Activated T-helper 1 cell treated with anti-CD3 and anti-CD28 coated beads, Interleukin-2, amount 50 U/mL, for 16 hours (primary cell): ENCODE data around the gene POU6F2.
"Not testable (repeated sequence)": the region's sequence is repeated elsewhere in the genome, so short reads cannot be mapped to it uniquely, and the experiment has no call there.

Source experiments
- DNase-seq, 2 donors: peaks; one replicate each; pipeline ENCODE4 v3.0.0-alpha.2; 2020; ENCODE audit warnings: low read depth in 1 of 2, low spot score in 1 of 2

Gene POU6F2

GRCh38 chr7:39183796-39184195, 206.1 kb downstream of the POU6F2 start:
- DNase-seq = no peak

- no peak for DNase-seq
These were observed 206.7 kb downstream of the POU6F2 start for GRCh38 chr7:39184391-39184790.

- no peak for DNase-seq
These were observed 208.4 kb downstream of the POU6F2 start for GRCh38 chr7:39186131-39186530.

GRCh38 chr7:39186671-39187070, 209.0 kb downstream of the POU6F2 start:
- DNase-seq = no peak

- DNase-seq = no peak
These were observed 209.4 kb downstream of the POU6F2 start for GRCh38 chr7:39187130-39187529.

DNA sequence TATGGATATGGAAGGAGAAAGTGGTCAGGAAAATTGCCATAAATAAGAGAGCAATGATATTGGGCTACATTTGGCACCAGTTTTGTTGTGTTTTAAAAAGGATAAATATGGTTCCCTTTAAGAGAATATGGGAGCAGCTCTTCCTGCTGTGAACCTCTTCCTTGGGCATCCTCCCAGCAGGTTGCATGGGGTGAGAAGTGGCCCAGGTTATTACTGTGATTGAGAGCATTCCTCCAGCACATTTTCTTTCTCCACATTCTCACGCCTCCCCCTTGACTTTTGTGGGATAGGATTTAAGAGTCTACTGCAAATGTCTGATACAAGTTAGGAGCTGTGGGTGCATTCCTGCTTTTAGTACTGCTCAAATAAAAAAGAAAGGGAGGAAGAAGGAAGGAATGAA, 214.8 kb downstream of the POU6F2 start:
- DNase-seq = no peak

DNA sequence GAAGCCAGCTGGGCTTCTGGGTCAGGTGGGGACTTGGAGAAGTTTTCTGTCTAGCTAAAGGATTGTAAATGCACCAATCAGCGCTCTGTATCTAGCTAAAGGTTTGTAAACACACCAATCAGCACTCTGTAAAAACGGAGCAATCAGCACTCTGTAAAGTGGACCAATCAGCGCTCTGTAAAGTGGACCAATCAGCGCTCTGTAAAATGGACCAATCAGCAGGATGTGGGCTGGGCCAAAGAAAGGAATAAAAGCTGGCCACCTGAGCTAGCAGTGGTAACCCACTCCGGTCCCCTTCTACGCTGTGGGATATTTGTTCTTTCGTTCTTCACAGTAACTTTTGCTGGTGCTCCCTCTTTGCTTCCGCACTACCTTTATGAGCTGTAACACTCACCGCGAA, 216.7 kb downstream of the POU6F2 start:
- not testable (repeated sequence) for DNase-seq

- no peak for DNase-seq
These were observed 218.3 kb downstream of the POU6F2 start for GRCh38 chr7:39195967-39196366.

GRCh38 chr7:39197831-39198230, 220.1 kb downstream of the POU6F2 start:
- DNase-seq = no peak

DNA sequence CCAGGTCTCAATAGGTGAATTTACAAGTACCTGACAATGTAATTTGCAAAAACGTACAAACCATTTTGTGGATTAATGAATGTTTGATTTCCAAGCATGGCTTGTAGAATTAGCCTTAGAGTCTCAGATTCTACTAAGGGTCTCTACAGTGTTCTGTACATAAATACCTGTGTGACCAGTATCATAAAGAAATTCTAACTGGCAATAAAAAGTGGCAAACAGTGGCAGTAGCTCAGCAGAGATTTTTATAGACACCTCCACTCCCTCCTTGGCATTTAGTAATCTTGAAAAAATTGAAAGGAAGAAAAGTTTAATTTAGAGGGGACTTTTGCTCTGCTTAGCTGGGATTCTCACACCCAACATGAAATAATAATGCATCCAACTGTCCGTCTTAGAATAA, 220.8 kb downstream of the POU6F2 start:
- DNase-seq = no peak

GRCh38 chr7:39199006-39199405, 221.3 kb downstream of the POU6F2 start:
- DNase-seq = no peak

DNA sequence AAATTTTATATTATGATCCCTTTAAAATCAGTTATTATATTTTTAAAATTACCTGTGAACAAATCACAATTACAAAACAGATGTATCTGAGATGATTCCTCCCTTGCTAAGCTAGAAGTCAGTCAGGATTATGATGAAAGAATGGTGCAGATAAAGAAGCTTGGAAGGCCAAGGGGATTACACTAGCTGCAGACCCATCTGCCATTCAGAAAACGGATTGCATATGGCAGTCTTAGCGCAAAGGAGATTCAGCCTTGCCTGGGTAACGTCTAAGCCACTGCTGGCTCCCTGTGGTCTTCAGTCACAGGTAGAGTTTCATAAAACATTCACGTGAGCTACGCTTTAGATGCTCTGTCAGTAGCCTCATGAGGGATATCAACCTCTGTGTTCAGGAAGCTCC, 222.2 kb downstream of the POU6F2 start:
- DNase-seq = no peak

DNA sequence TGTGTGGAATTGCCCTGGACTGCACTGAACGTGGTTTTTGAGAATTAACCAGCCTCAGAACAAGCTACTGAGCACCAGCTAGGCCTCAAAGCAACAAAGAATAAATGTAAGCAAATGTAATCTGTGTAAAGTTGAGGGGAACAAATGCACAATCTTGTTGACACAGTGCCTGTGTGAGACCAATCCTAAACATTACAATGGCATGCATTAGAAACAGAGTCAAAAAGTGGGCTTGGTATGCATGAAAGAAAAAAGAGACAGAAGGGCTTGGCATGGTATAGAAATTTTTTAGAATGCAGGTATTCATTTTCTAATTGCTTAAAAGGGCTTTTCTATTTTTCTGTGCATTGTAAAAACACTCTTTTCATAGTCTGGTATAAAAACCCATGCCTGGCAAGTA, 224.3 kb downstream of the POU6F2 start:
- no peak for DNase-seq

DNA sequence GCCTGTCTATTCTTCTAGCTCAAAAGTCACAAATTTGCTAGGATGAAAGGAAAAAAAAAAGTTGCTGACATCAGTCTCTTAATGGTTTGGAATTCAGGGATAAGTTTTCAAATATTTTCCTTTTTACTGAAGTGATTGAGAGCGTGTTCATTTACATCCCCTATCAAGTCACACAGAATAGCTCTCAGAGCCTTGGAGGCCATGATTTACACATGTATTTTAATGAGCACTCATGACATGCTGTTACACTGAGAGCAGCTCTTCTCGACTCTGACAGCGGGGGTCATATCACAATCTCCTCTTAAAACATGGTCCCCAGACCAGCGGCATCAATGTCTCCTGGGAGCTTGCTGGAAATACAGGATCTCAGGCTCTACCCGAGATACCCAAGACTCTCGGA, 232.7 kb downstream of the POU6F2 start:
- no peak for DNase-seq

GRCh38 chr7:39211581-39211980, 233.9 kb downstream of the POU6F2 start:
- DNase-seq = no peak

GRCh38 chr7:39212876-39213275, 235.2 kb downstream of the POU6F2 start:
- DNase-seq = no peak

- no peak for DNase-seq
These were observed 240.1 kb downstream of the POU6F2 start for GRCh38 chr7:39217783-39218182.

DNA sequence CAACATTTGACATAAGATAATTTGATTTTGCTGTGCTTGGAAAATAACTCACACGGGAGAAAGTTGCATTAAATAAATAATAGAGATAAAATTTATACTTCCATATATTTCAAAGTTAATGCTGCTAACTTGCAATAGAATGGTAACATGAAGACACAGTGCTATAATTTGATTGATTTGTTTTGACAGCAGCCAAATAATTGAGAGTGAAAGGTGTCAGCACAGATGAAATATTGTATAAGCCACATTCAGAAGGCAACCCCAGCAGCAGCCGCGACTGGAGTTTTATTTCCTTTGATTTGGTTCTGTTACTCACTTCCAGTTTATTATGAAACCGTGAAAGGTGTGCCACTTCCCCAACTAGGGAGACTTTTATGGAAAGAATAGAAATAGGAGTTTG, 242.2 kb downstream of the POU6F2 start:
- DNase-seq = no peak

GRCh38 chr7:39221901-39222300, 244.2 kb downstream of the POU6F2 start:
- DNase-seq = no peak

DNA sequence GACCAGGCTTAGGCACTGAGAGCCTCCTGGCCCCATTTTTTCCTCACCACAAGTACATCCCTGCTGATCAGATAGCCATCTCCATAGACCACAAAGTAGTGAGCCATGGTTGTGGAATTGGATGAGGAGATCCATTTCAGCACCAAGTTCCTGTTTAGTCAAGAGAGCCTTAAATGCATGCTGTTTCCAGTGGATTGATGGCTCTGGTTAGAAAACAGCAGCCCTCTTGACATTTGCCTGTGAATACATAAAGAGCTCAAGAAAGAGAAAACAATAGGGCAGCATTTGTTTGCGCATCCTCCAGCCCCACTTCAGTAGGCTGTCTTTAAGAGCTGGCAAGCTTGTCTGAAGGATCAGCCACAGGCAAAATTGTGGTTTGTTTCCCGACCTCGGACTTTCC, 251.2 kb downstream of the POU6F2 start:
- DNase-seq = no peak

DNA sequence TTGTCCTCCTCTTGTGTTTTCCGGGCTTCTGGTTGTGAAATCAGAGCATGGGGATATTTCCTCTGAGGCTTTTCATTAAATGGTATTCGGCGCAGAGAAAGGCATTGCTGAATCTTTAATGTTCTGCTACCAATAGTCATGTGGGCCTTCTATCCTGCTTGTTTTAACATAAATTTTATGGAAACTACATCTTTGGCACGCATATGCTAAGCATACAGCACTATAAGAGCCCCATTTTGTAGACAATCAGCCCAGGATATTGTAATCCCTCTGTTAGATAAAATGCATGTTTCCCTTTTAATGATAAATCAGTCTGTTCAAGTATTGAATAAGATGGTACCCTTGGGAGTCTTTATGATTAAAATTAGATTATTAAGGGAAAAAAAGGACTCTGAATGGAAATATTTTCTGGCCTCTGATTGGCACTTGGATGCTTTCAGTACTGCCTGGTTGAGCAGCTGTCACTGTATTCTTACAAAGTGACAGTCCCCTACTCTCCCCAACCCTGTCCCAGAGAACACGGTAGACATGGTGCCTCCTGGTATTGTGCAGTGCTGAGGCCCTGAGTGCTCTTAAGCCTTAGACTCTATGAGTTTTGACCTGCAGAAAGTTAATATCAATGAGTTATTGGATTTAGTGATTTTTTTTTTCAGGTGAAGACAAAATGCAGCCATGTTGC, 256.3 kb downstream of the POU6F2 start:
- no peak for DNase-seq

DNA sequence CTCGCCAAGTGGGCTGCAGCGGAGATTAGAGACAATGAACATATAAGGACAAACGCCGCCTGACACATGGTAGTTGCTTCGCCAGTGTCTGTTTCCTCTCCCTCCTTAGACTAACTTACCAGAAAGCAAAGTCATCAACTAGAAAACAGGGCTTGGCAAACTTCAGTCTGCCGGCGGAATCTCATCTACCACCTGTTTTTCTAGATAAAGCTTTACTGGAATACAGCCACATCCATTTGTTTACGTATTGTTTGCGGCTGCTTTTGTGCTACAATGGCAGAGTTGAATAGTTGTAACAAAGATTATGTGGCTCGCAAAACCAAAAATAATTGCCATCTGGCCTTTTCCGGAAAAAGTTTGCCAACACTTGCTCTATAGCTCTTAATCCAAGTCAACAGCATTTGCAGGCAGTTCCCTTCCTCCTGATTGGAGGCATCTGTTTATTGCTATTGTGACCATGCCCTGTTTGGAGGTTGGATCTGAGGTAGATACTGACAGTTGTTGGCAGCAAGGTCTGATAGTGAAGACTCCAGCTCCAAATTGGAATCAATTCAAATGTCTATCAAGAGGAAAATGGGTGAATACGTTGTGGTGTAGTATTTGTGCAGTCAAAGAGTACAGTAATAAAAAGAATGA, 260.6 kb downstream of the POU6F2 start:
- DNase-seq = no peak

DNA sequence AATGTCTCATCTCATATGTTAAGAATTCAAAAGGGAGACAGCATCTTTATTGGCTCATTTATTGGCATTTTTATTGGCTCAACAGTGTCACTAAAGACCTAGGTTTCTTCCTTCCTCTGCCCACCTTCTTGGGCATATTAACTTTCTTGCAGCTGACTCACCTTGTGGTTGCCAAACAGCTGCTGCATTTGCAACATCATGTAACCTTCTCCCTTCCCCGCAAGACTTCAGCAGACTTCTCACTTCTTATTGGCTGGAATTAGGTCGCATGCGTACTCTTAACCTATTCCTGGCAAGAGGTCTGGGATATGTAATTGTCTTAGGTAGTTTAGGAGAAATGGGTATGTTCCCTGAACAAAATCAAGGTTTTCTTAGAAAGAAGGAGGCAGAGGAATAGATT, 263.2 kb downstream of the POU6F2 start:
- DNase-seq = no peak
